Endometrial microvascular endothelial cells (primary cell): Measurements from ENCODE around the gene PTPN3. TPM values are rescaled to one million over a fixed set of nuclear protein-coding genes. Genes with fewer than 3 reads are reported as not detected.

Experiments used
- in situ Hi-C: cut with HindIII; loops from 2 replicates; pipeline ENCODE4 v1.10.0; 2017; ENCODE audit warnings: low sequenced_read_pairs, low pct_unique_long_range_greater_than_20kb; ENCODE audit errors: inconsistent ontology term
- total RNA-seq: library from RNA; depleted of rRNA; stranded (reverse); fragments of >200 nt; gene quantifications from one replicate; pipeline ENCODE4 v1.2.3, GENCODE V29; 2015; ENCODE audit errors: inconsistent ontology term

Gene PTPN3
- total RNA-seq, 1 donor from 2014 or later: 0.37 TPM

DNA sequence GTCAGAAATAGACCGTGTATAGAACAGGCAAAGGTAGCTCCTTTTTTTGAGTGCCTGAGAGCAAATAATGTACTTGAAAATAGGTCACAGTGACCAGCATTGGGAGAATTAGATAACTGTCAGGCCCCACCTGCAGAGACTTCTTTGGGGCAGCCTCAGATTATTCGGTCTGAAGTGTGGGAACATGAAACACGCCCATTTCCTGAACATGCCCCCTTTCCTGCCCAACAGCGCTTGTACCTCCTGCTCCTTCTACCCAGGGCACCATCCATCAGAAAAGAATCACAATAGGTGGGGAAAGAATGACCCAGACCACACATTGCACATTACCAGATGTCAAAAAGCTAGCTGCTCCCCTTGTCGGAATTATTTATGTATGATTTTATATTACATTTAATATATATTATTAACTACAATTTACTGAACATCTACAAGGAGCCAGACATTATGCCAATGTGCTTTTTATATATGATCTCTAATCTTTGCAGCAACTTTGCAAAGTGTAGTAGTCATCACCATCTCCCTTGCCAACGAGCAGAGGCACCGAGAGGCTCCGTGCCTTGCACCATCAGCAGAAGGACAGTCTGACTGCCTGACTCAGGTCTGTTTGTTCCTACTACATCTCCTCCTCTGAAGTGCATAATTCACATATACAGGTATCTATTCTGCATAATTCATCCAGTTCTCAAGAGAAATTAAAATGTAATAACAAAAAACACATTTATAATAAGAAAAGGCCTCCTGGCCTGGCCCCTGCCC is 39.5 kb downstream of the PTPN3 start:
- in situ Hi-C loops: no loop called here

DNA sequence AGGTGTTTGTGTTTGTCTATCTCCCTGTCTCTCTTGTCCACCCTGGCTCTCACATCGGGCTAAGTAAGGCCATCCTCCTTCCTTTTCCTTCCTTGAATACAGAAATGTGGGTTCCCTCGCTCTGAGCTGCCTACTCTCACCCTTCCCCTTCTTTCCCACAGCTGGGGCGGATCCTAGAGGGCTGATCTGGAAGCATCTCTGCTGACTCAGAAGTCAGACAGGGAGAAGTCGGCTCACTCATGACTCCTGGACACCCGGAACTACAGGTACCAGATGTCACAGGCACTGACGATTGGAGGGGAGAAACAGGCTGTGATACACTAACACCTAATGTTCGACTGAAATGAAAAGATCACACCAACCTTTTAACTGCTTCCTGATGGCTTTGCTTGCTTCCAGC is 41.3 kb downstream of the PTPN3 start:
- in situ Hi-C loops: no loop called here

DNA sequence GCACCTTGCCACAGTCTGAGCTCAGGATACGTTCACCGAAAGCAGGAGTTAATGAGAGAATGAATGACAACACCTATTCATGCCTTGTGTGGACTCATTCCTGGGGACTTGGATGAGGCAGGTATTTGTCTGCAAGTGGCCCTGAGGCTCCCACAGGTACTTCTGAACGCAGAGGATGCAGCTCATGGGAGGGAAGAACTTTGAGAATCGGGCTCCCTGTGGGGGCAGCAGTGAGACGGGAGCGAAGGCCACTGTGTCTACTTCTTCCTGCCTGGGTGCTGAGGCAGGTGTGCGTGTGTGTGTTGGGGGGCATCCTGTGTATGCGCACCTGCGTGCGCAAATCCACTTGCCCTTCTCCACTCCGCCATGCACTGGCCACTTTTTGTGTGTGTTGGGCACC is 42.2 kb downstream of the PTPN3 start:
- in situ Hi-C loops: no loop called here

DNA sequence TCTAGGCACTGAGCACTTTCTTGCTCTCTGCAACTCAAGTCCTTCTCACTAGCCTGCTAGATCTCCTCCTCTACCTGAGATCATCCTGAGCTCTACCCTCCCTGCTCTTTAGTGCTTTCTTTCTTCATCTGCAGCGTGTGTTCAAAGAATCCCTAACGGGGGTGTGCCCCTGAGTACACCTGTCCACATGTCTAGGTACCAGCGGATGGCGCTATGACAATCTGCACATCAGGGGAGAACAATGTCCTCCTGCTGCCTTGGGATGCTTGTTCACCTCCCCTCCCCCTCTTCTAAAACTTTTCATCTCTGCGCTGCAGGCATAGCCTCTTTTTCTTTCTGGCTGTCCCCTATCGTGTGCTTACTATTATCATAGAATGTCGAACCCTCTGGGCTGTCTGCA is 42.7 kb downstream of the PTPN3 start:
- in situ Hi-C loops: no loop called here

DNA sequence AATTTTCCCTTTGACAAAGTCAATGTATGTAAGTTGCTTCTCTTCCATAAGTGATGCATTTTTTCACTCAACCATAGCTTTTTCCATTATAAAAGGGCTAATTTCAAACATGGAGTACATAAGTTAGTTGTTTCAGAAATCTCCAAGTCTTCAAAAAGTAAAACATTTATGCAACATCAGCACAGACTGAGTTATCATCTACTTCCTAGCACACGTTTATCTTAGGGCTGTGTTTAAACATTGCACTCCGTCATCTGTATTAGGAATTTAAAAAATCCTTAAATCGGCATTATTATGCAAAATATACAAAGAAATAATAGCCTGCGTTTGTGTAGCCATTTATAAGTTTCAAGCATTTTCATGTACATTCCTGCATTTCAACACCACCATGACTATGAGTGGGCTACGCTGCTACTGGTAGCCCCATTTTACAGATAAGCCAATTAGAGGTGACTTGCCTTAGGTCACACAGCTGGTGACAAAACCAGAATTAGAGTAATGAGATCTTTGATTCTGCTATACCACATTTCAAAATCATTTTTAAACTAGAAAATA is 43.4 kb downstream of the PTPN3 start:
- in situ Hi-C loops: no loop called here

DNA sequence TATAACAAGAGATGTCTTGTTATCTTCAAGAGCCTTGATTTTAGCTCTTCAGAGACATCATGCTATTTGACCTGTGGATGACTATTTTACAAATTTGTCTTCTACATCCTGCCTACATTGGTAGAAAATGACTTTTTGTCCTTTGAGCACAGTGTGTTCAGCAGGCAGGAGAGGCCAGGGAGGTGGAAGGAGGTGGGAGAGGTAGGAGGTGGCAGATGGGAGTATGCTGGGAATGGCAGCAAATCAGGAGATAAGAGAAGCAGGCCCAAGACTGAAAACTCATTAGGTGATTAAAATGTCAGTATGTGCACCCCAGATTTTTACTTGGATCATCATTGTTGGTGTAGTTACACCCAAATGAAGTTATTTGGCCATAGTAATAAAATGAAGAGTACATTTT is 44.1 kb downstream of the PTPN3 start:
- in situ Hi-C loops: no loop called here

DNA sequence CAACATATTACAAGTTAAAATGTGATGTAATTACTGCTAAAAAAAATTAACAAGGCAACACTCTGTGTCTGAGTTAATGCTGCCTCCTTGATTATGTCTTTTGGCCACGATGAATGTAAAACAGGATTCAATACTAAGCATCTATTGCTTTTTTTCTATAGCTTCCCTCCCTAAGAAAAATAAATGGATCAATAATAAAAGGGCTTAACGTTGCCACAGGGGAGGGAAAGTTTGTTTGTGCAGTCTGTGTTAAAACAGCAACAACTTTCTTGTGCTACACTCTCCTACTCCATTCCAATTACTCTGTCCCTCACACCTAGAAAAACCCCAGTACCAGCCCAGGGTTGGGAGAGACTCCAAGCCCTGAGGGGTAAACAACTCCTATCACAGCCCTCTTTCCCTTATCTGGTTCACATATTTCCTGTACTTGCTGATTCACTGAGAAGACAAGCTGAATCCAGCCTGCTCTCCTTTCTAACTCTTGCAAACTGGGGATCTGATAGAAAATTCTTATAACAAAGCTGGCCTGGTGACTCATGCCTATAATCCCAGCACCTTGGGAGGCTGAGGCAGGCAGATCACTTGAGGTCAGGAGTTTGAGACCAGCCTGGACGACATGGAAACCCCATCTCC is 44.8 kb downstream of the PTPN3 start:
- in situ Hi-C loops: no loop called here

DNA sequence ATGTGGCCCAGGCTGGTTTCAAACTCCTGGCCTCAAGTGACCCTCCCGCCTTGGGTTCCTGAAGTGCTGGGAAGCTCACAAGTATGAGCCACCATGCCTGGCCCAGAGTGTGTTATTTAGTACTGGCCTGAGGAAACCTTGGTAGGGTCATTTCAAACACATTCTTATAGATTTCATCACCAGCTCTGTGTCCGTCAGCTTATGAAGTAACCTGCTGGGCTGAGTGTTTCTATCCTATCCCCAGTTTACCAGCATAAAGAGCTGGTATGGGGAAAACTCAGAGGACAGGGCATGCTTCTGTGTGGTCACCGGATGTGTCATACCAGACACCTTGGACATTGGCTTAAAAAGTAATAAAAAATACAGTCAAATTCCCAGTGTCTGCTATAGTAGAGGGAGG is 45.3 kb downstream of the PTPN3 start:
- in situ Hi-C loops: no loop called here

DNA sequence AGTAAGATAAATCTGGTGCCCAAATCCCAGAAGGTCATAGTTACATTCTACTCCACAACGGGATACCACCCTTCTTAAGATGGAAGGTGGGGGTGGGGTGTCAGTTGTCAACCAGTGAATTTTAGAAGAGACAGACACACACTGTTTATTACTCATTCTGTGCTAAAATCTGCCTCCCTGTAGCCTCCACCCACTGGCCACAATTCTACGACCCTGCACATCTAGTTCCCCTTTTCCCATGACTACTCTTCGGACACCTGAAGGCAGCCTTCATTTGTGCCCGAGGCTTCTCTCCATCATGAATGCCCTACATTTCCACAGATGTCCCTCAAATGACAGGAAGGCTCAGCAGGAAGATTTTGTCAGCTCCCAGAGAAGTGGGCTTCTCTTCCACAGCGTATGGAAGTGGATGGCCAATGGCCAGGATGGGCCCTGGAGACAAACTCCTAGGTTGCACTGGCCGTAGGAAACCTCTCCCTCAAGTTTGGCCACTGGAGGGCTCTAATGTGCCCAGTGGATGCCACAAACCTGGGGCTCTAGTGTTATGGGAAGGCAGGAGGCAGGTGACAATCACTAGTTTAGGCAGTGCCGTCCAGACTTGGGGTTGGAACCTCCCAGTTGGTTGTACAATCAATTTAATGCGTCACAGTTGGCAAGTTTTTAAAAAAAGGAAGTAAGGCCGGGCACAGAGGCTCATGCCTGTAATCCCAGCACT is 46.6 kb downstream of the PTPN3 start:
- in situ Hi-C loops: no loop called here

DNA sequence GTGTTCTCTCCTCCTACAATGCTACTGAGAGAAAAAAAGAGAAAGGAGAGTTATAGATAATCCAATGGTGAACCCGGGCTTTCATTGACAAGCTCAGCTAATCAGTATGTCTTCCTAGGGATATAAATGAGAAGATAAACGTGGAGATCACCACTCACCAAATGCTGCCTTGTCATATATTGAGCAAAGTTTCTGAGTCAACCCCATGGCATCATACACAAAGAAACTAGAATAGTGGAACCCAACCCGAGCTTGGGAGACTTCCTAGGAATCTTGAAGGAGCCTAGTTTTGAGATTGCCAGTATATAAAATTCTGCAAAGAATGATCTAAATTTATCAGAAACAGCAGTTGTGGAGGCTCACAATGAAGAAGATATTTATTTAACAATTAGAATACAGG is 47.8 kb downstream of the PTPN3 start:
- in situ Hi-C loops: no loop called here

DNA sequence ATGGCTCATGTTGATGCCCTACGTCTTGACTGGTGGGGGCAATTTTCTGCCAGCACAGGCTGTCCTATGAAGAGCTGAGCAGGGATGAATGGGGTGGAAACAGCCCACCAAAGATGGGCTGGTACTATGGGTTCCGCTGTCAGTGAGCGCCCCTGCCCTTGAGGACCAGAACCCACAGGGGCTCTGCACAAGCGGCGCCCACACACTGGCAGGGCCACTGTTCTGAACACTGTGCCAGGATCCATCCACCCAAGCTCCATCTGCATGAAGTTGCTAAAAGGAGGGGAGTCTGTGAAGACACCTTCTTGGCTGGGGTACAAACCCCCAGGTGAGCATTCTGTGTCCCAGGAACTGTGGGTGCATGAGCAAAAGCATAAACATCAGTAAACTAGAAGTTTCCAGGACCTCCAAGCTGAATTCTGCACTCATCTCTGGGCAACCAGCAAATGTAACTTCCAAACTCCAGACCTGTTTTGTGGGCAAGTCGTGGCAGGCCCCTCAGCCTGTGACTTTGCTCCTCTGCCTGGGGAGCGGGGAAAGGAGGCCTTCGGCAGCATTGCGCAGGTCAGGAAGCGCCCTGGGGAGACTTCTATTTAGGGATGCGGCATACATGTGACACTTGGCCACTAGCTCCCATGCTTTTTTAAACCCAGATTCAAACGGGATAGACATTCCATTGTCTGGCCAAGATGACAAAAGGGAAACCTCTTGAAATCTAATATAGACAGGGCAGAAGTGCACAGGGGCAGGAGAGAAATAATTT is 48.9 kb downstream of the PTPN3 start:
- in situ Hi-C loops: no loop called here

DNA sequence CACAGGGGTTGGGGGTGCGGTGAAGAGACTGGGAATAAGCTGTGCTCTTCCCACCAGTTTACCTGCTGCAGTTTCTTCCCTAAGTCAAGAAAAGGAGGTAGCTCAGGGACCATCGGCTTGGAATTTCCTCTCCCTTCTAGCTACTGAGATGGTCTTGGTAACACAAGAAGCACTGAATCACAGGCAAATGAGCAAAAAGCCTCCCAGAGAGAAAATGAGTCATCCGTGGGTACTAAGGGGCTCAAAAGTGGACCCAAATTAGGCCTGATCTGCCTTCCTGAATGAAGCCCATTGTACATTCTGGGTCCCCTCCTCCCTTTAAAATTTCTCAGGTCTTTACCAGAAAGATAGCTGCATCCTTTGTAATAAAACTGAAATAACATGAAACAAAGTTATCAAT is 49.9 kb downstream of the PTPN3 start:
- in situ Hi-C loops: no loop called here

DNA sequence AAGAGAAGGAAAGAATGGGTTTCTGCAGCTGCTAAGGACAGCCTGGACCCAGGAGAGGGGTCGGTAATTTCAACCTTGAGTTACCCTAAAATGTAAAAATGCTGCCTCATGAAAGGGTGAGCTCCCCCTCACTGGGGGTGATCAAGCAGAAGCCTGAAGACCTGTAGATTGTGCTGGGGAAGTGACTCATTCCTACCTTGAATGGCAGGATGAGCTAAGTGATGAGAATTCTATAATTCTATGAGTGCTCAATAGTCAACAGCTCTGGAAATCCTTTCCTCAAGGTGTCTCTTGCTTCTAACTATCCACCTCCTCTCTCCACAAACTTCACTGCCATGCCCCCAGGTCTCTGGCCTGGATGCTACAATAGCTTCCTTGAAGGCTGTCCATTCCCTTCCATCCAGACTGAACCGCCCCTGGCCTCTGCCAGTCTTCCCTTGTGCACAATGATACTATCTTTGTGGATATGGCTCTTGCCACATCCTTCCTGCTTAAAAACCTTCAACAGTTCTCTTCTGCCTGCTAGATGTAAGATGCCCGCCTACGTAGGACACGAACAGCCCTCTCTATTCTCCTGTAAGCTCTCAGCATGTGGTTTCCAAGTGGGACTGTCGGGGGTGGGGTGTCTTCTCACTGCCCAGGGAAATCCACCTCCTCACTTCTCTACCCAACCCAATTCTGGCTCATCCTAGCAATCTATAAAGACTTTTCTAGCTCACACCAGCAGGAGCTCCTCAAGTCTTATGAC is 50.6 kb downstream of the PTPN3 start:
- in situ Hi-C loops: no loop called here

DNA sequence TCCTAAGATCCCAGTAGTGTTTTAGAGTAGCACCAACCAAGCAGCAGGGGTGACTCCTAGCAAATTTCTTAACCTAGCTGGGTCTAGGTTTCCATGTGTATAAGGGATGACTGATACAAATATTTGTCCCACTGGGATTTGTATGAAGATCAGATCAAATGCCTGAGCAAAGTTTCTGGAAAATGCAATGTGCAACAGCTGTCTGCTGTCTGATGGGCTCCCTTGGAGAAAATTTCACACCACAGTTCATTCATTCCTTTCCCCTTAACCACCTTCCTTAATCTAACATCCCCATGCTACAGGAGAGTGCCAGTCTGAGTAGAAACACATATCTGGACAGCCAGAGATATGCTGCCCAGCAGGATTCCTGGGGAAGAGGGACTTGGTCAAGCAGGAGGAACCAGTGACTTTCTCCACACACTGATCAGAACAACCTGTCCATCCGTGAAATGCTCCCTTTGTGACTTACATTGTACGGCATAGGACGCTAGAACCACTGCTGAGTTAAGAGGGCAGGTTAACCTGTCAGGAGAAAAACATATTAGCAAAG is 53.3 kb downstream of the PTPN3 start:
- in situ Hi-C loops: no loop called here

DNA sequence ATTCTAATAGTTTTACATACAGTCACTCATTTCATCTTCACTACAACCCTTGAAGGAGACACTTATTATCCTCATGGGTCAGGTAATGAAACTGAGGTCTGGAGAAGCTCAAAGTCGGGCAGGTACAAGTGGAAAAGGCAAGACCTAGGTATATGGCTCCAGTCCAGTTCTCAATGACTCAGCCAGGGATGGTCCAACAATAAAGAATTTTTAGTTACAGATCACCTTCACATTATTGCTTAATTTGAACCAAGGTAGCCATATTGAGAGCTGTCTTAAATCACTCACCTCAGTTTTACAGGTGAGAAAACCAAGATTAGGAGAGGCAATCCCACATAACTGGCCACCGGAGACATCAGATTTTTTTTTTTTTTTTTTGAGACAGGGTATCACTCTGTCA is 55.4 kb downstream of the PTPN3 start:
- in situ Hi-C loops: no loop called here

DNA sequence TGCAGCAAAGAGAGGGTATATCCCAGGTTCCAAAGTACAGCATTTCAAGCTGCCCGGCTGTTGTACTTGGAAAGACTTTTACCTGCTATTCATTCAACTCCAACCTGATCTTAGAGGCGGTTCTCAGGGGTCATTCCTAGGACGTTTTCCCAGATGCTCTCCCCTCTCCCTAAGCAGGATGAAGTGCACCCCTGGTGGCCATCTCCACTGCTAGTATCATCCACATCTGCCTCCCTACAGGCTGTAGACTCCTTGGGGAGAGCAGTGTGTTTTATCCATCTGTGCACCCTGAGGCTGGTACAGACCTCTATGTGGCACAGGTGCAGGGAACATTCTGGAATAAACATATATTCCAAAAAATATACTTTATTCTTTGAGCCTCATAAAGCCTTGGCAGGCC is 56.8 kb downstream of the PTPN3 start:
- in situ Hi-C loops: no loop called here

DNA sequence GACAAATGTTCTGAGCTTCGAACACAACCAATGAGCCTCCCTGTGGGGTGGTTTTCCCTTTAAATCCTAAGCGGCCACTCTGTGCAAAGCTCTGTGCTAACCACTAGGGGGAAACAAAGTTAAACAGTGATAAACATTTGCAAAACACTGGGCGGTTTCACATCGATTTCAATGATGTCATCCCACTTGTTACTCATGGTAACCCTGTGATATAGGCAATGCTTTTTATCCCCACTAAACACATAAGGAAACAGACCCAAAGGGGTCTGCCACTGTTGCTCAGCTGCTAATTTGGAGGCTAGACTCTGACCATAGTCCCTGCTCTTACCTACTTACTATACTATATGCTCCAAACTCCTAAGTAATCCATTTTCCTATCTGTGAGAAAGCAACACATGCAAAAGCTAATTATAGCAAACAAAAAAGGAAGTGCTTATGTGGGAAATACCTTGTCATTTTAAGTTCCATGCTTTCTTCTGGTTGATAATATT is 57.3 kb downstream of the PTPN3 start:
- in situ Hi-C loops: no loop called here

DNA sequence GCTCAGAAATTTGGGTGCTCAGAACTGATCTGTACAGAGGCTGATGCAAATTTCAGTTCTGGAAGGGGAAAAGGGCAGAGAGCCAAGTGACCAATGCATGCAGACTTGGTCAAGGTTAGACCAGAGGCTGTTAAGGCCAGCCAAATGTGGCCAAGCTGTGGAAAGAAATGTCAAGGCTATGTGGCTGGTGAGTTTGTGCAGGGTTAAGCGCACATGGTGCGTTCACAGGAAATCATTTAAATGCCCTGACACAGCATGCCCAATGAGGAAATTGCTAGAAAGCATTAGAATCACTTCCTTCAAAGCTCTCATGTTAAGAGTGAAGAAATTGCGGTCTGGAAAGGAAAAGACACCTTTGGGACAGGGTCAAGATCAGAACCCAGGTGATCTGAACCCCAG is 58.0 kb downstream of the PTPN3 start:
- in situ Hi-C loops: no loop called here
